ENCODE data around the gene UHRF1. TPM values are rescaled to one million over a fixed set of nuclear protein-coding genes. Genes with fewer than 3 reads are reported as not detected.

The UHRF1 gene
- total and polyA plus RNA-seq, 2 of the 13 experiments (the other 11 are each of a cell fraction or from before 2014, with no cell fraction given) = 6.8 to 78.4 TPM

DNA sequence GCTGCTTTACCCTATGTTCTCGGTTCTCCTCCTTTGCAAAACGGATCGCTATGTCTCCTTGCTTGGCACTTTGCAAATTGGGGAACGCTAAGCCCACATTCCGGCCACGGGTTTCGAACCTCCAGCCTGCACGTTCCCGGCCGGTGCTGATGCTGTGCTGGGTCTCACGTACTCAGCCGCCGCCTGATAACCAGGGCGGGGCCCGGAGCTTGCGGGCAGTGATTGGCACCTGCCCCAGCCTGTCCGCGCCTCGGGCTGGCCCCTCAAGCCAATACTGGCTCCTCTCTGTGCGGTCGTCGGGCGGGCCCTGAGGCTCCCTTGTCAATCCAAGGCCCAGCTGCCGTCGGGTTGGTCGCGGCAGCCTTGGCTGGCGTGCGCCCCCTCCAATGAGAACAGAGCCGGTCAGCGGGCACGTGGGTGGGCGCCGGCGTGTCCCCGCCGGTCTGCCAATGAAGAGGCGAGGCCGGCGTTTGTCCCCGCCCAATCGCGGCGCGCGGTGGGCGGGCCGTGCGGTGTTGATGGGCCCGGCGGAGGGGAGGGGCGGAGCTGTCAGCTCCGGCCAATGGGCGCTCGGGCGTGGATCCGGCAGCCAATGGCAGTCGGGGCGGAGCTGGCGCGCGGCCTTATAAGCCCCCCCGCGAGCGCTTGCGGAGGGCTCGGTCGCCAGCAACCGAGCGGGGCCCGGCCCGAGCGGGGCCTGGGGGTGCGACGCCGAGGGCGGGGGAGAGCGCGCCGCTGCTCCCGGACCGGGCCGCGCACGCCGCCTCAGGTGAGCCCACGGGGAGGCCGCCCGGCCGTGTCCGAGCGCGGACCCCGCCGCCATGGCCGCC, 59.4 kb downstream of the UHRF1 start, which contains the start of gene KDM4B (continued):
- TF ChIP-seq, protein P1, sequence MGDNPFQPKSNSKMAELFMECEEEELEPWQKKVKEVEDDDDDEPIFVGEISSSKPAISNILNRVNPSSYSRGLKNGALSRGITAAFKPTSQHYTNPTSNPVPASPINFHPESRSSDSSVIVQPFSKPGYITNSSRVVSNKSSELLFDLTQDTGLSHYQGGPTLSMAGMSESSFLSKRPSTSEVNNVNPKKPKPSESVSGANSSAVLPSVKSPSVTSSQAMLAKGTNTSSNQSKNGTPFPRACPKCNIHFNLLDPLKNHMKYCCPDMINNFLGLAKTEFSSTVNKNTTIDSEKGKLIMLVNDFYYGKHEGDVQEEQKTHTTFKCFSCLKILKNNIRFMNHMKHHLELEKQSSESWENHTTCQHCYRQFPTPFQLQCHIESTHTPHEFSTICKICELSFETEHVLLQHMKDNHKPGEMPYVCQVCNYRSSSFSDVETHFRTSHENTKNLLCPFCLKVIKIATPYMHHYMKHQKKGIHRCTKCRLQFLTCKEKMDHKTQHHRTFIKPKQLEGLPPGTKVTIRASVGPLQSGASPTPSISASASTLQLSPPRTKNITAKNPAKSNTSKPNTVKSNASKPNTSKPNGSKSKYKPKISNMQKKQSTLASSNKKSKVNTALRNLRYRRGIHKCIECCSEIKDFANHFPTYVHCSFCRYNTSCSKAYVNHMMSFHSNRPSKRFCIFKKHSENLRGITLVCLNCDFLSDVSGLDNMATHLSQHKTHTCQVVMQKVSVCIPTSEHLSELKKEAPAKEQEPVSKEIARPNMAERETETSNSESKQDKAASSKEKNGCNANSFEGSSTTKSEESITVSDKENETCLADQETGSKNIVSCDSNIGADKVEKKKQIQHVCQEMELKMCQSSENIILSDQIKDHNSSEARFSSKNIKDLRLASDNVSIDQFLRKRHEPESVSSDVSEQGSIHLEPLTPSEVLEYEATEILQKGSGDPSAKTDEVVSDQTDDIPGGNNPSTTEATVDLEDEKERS (CRISPR knock-in tag; IDR thresholded peaks at IDR 0.05) = peak; percentile 48; the same call in 1 of the 2 replicates
- peak; percentile 99 for TF ChIP-seq NFYC (CRISPR knock-in tag; IDR thresholded peaks at IDR 0.05)
- TF ChIP-seq ZFP1 (CRISPR knock-in tag; IDR thresholded peaks at IDR 0.05) = no peak
- TF ChIP-seq SNAPC2 (CRISPR knock-in tag; IDR thresholded peaks at IDR 0.05) = no peak
- TF ChIP-seq, protein P2, sequence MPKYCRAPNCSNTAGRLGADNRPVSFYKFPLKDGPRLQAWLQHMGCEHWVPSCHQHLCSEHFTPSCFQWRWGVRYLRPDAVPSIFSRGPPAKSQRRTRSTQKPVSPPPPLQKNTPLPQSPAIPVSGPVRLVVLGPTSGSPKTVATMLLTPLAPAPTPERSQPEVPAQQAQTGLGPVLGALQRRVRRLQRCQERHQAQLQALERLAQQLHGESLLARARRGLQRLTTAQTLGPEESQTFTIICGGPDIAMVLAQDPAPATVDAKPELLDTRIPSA (CRISPR knock-in tag; IDR thresholded peaks at IDR 0.05; ENCODE audit: borderline replicate concordance) = no peak
- no peak for TF ChIP-seq FOXA1 (IDR thresholded peaks at IDR 0.05)
- TF ChIP-seq FOXA1 (CRISPR knock-in tag; IDR thresholded peaks at IDR 0.05) = no peak
- TF ChIP-seq ZNF775 (CRISPR knock-in tag; IDR thresholded peaks at IDR 0.05; ENCODE audit: borderline replicate concordance) = no peak
- TF ChIP-seq, protein P3, sequence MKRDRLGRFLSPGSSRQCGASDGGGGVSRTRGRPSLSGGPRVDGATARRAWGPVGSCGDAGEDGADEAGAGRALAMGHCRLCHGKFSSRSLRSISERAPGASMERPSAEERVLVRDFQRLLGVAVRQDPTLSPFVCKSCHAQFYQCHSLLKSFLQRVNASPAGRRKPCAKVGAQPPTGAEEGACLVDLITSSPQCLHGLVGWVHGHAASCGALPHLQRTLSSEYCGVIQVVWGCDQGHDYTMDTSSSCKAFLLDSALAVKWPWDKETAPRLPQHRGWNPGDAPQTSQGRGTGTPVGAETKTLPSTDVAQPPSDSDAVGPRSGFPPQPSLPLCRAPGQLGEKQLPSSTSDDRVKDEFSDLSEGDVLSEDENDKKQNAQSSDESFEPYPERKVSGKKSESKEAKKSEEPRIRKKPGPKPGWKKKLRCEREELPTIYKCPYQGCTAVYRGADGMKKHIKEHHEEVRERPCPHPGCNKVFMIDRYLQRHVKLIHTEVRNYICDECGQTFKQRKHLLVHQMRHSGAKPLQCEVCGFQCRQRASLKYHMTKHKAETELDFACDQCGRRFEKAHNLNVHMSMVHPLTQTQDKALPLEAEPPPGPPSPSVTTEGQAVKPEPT (CRISPR knock-in tag; IDR thresholded peaks at IDR 0.05; ENCODE audit: low read depth) = no peak
- TF ChIP-seq, protein P4, sequence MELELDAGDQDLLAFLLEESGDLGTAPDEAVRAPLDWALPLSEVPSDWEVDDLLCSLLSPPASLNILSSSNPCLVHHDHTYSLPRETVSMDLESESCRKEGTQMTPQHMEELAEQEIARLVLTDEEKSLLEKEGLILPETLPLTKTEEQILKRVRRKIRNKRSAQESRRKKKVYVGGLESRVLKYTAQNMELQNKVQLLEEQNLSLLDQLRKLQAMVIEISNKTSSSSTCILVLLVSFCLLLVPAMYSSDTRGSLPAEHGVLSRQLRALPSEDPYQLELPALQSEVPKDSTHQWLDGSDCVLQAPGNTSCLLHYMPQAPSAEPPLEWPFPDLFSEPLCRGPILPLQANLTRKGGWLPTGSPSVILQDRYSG (CRISPR knock-in tag; IDR thresholded peaks at IDR 0.05) = no peak
- TF ChIP-seq CHD4 (IDR thresholded peaks at IDR 0.05; ENCODE audit: borderline replicate concordance, low read length) = peak; percentile 82; the same call in 1 of the 2 replicates
- peak; percentile 96 for TF ChIP-seq ZMYM2 (CRISPR knock-in tag; IDR thresholded peaks at IDR 0.05)
- no peak; the same call in 1 of the 2 replicates for TF ChIP-seq ZNF792 (CRISPR knock-in tag; IDR thresholded peaks at IDR 0.05)
- no peak for TF ChIP-seq REXO4 (CRISPR knock-in tag; IDR thresholded peaks at IDR 0.05; ENCODE audit: borderline replicate concordance)
- no peak for TF ChIP-seq TIGD3 (CRISPR knock-in tag; IDR thresholded peaks at IDR 0.05; ENCODE audit: borderline replicate concordance)
- no peak for TF ChIP-seq NRL (CRISPR knock-in tag; IDR thresholded peaks at IDR 0.05; ENCODE audit: borderline replicate concordance)
- no peak for TF ChIP-seq ZNF709 (CRISPR knock-in tag; IDR thresholded peaks at IDR 0.05)
- TF ChIP-seq AGO2 (optimal IDR thresholded peaks at IDR 0.05; ENCODE audit: low read depth, low read length) = peak; percentile 42
- TF ChIP-seq ARNT (IDR thresholded peaks at IDR 0.05) = no peak
- no peak for TF ChIP-seq RARG (CRISPR knock-in tag; IDR thresholded peaks at IDR 0.05; ENCODE audit: low read depth)
- no peak for TF ChIP-seq SIX4 (CRISPR knock-in tag; IDR thresholded peaks at IDR 0.05)
- no peak for TF ChIP-seq ZNF205 (CRISPR knock-in tag; IDR thresholded peaks at IDR 0.05)
